Prostate gland (tissue), 2 donors: ENCODE results near the gene TARS3. TPM values are rescaled to one million over a fixed set of nuclear protein-coding genes. Genes with fewer than 3 reads are reported as not detected.

Experiments
- DNase-seq: peaks from one replicate; pipeline ENCODE4 v3.0.0-alpha.2; 2019; ENCODE audit warnings: low spot score
- H3K27ac ChIP-seq, 2 donors: fragments of 200-600 bp; sonication (generic); 2 replicates each; pipeline ENCODE4 v1.5.1; 2017 to 2019
- H3K27me3 ChIP-seq: fragments of 200-600 bp; sonication (generic); replicated peaks from 2 replicates; pipeline ENCODE4 v1.5.1; 2019; ENCODE audit not compliant: insufficient read depth
- H3K36me3 ChIP-seq, 2 donors: fragments of 200-600 bp; sonication (generic); 1 replicate in 1 of 2; 2 replicates in 1 of 2; pipeline versions ENCODE4 v1.5.1 to v1.8.1; 2017 to 2019
- H3K4me1 ChIP-seq: fragments of 200-600 bp; sonication (generic); replicated peaks from 2 replicates; pipeline ENCODE4 v1.5.1; 2019
- H3K4me3 ChIP-seq, 2 donors: fragments of 200-600 bp; sonication (generic); 2 replicates each; pipeline ENCODE4 v1.5.1; 2017 to 2019
- H3K9me3 ChIP-seq: fragments of 200-600 bp; sonication (generic); 2 replicates; pipeline ENCODE4 v1.5.1; 2017
- POLR2A ChIP-seq: fragments of 450-650 bp; IDR thresholded peaks from one replicate; pipeline ENCODE4 v1.6.1; 2016; ENCODE audit warnings: antibody characterized with exemption, mild to moderate bottlenecking
- POLR2AphosphoS5 ChIP-seq: sonication (generic); formaldehyde crosslinking; IDR thresholded peaks from one replicate; pipeline ENCODE4 v1.6.1; 2017; ENCODE audit warnings: antibody characterized with exemption
- WGBS: methylation state at CpG from one replicate; pipeline ENCODE4 v1.1.5; 2018; 5-methylcytosine and 5-hydroxymethylcytosine counted together
- intact Hi-C: fragments of 100-400 bp; cut with DNase I; formaldehyde crosslinking; loops from one replicate; pipeline ENCODE4 v1.14.2; 2022
- total RNA-seq, 2 donors: library from RNA; depleted of rRNA; stranded (reverse); fragments of >200 nt; gene quantifications; one replicate each; pipeline ENCODE4 v1.1.0, GENCODE V29; 2016
- TF ChIP-seq, protein P1 (sequence below), 4 experiments: fragments of 200-600 bp in 2 of 4; fragments of 450-650 bp in 2 of 4; sonication (generic) in 2 of 4; IDR thresholded peaks; 1 replicate in 3 of 4; 2 replicates in 1 of 4; pipeline ENCODE4 v1.5.1; 2016 to 2019; ENCODE audit warnings: antibody characterized with exemption in 4 of 4, mild to moderate bottlenecking in 2 of 4, moderate library complexity in 2 of 4

TARS3 gene
- total RNA-seq, 2 donors from 2014 or later: 16.8 to 22.5 TPM

DNA sequence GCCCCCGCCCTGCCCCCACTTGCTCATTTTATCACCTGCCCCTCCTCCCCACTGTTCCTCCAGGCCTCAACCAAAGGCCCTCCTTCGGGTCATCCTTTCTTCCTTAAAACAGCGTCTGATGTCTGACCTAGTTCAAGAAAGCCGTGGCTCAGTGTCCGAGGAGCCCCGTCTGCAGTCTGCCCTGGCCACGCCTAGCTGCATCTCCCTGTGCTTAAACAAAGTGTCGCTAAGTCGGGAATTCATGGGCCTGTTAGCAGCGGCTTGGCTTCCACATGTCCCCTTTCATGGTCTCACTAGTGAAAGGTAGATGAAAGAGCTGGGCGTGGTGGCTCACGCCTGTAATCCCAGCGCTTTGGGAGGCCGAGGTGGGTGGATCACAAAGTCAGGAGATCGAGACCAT lies 113.3 kb downstream of the TARS3 start:
- 79% methylated on average over 15 of the region's 15 CpGs for WGBS
- no peak for DNase-seq
- TF ChIP-seq POLR2AphosphoS5 (no peak), POLR2A (no peak)
- TF ChIP-seq, protein P1, sequence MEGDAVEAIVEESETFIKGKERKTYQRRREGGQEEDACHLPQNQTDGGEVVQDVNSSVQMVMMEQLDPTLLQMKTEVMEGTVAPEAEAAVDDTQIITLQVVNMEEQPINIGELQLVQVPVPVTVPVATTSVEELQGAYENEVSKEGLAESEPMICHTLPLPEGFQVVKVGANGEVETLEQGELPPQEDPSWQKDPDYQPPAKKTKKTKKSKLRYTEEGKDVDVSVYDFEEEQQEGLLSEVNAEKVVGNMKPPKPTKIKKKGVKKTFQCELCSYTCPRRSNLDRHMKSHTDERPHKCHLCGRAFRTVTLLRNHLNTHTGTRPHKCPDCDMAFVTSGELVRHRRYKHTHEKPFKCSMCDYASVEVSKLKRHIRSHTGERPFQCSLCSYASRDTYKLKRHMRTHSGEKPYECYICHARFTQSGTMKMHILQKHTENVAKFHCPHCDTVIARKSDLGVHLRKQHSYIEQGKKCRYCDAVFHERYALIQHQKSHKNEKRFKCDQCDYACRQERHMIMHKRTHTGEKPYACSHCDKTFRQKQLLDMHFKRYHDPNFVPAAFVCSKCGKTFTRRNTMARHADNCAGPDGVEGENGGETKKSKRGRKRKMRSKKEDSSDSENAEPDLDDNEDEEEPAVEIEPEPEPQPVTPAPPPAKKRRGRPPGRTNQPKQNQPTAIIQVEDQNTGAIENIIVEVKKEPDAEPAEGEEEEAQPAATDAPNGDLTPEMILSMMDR (IDR thresholded peaks at IDR 0.05): no peak
- no peak overlapping the region for H3K27ac ChIP-seq
- no peak overlapping the region for H3K4me3 ChIP-seq
- intact Hi-C loops: no loop called here
- H3K36me3 ChIP-seq: no peaks in the 10 kb centered on the region
- peaks cover under 1% of the 10 kb centered on the region for H3K4me1 ChIP-seq
- no peaks in the 10 kb centered on the region for H3K27me3 ChIP-seq
- no peaks in the 10 kb centered on the region for H3K9me3 ChIP-seq

DNA sequence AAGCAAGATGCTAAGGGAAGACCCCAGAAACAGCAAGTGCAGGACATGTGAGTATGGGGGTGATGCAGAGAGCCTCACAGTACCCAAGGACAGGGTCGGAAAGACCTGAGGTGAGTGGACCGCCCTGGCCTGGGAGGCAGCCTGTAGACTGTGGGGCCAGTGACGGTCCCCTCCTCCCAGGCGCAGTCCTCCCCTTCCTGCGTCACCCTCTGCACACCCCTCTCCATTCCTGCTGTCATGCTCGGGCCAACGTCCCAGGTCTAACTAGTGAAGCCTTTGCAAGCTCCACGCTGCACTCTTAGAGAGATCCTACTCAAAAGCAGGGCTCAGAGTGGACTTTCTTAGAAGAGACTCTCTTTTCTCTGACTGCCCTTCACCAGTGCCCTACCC lies 113.7 kb downstream of the TARS3 start:
- Histone ChIP-seq H3K4me3 (no peak overlapping the region), H3K4me1 (no peaks in the 10 kb centered on the region), H3K27ac (no peak overlapping the region), H3K36me3 (no peaks in the 10 kb centered on the region), H3K27me3 (no peaks in the 10 kb centered on the region), H3K9me3 (no peaks in the 10 kb centered on the region)
- whole genome bisulfite sequencing: 88% methylated on average over 8 of the region's 8 CpGs
- intact Hi-C loops: no loop called here
- no peak for DNase-seq
- TF ChIP-seq POLR2A (no peak), POLR2AphosphoS5 (no peak)
- TF ChIP-seq, protein P1 (IDR thresholded peaks at IDR 0.05): no peak

DNA sequence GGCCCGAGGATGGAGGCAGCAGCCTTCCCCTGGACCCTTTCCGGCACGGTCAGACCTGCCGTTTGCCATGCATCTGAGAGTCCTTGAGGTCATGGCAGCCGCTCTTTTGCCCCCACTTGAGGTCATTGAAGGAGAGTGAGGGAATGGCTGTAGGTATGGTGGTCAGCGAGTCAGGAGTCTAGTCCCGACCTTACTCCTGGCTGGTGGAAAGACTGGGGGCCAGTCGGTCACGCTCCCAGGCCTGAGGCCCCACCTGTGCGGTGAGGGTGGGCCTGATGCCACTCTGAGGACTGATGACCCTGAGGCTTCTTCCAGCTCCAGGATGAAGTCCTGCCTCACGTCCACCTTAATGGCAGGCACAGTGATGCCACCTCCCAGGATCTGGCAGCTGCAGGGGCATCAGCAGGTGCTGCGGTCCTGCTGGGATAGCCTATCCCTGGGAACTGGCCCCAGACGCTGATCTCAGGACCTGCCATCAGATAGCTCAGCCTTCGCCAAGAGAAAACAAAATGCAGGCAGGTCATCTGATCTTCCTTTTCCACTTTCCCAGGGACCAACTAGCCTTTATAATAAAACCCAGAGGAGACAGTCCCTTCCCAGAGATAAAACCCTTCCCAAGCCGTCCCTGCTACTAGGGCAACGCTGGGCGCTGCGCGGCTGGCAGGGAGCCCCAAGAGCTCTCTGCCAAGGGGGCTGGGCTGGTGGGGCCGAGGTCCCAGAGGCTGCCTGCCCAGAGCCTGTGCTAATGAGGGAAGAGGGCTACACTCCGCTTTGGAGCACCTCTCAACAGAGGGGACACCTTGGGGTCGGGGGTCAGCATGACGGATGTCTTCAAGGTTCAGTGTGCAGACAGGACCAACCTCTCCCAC lies 114.3 kb downstream of the TARS3 start:
- intact Hi-C loops: no loop called here
- 86% methylated on average over 23 of the region's 23 CpGs for WGBS
- no peak overlapping the region for H3K4me3 ChIP-seq
- TF ChIP-seq, protein P1 (IDR thresholded peaks at IDR 0.05): no peak
- no peak for TF ChIP-seq POLR2A
- TF ChIP-seq POLR2AphosphoS5: no peak
- H3K27ac ChIP-seq: no peak overlapping the region
- no peak for DNase-seq
- H3K27me3 ChIP-seq: no peaks in the 10 kb centered on the region
- no peaks in the 10 kb centered on the region for H3K9me3 ChIP-seq
- H3K4me1 ChIP-seq: no peaks in the 10 kb centered on the region
- no peaks in the 10 kb centered on the region for H3K36me3 ChIP-seq

DNA sequence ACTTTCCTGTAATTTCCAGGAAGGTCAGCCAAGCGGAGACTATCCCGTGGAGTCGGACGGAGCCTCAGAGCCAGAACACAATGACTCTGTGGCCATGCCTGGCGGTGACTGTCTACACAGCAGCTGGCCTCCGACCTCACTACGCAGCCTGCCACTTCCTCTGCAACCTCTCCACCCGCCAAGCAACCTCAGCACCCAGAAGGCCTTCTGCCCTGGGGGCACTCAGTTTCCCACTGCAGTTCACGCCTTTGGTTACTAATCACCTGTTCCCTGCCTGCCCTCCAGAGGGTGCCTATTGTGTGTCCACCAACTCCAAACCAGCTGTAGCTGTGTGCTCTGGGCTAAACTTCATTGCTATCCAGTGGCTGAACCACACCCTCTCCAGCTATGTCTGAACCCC lies 116.1 kb downstream of the TARS3 start:
- no peak overlapping the region for H3K4me3 ChIP-seq
- 88% methylated on average over 9 of the region's 9 CpGs for WGBS
- no peaks in the 10 kb centered on the region for H3K9me3 ChIP-seq
- H3K27me3 ChIP-seq: no peaks in the 10 kb centered on the region
- no peak for DNase-seq
- no peaks in the 10 kb centered on the region for H3K4me1 ChIP-seq
- intact Hi-C loops: no loop called here
- TF ChIP-seq POLR2A (no peak), POLR2AphosphoS5 (no peak)
- TF ChIP-seq, protein P1 (IDR thresholded peaks at IDR 0.05): no peak
- H3K36me3 ChIP-seq: no peaks in the 10 kb centered on the region
- H3K27ac ChIP-seq: no peak overlapping the region

DNA sequence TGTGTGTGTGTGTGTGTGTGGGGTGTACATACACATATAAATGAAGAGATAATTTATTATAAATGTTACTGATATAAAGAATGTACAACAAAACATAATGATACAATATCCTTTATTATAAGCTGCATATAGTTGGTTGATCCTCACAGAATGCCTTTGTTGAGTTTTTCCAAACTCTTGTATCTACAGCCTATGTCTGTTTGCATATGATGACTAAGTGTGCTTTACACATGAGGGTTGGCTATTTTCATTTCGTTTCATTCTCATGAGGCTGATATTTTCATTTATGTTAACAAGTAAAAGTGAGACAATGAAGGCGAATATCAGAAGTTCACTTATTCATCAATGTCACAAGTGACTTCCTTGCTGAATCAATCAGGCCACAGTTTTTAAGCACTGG lies 117.2 kb downstream of the TARS3 start:
- Histone ChIP-seq H3K27ac (no peak overlapping the region), H3K9me3 (no peaks in the 10 kb centered on the region), H3K4me1 (no peaks in the 10 kb centered on the region), H3K36me3 (no peaks in the 10 kb centered on the region), H3K4me3 (no peak overlapping the region), H3K27me3 (no peaks in the 10 kb centered on the region)
- TF ChIP-seq POLR2A (no peak), POLR2AphosphoS5 (no peak)
- TF ChIP-seq, protein P1 (IDR thresholded peaks at IDR 0.05): no peak
- 73% methylated on average over 2 of the region's 2 CpGs for WGBS
- intact Hi-C loops: no loop called here
- no peak for DNase-seq
